Measurements from ENCODE around the gene TOMM22. TPM values are rescaled to one million over a fixed set of nuclear protein-coding genes. Genes with fewer than 3 reads are reported as not detected.
A peak's percentile ranks its signal among the peaks of the same experiment; 100 is the strongest.

Gene TOMM22
- total RNA-seq, 6 experiments from 2014 or later, result 23.2 to 36.8 (median 32.4) TPM

DNA sequence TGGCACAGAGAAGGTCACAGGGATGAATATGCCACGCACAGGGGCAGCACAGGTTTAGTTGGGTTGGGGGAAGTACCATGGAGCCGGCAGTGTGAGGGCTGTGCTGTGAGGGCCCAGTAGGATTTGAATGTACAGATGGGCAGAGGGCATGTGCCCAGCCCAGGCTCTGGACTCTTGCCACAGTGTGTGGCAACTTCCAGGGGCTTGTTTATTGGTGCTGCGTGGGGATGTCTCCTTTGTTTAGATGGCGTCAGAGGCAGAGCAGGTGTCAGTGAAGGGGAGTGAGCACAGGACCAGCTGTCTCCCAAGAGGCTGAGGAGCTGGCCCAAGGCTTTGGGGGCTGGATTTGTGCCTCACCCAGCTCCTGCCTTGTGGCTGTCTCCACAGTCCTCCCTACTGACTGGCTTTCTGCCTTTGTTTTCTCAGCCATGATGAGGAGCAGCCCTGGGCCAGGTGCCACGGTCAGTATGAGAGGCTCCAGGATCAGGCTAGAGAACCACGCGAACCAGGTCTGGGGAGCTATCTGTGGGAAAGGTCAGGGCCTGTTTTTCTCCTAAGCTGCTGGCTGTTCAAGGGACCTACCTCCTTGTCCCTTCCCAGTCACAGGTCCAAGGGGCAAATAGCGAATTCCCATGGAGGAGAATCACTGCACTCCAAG is 52.1 kb downstream of the TOMM22 start:
- intact Hi-C loops (cut with DNase I), result no loop called here

DNA sequence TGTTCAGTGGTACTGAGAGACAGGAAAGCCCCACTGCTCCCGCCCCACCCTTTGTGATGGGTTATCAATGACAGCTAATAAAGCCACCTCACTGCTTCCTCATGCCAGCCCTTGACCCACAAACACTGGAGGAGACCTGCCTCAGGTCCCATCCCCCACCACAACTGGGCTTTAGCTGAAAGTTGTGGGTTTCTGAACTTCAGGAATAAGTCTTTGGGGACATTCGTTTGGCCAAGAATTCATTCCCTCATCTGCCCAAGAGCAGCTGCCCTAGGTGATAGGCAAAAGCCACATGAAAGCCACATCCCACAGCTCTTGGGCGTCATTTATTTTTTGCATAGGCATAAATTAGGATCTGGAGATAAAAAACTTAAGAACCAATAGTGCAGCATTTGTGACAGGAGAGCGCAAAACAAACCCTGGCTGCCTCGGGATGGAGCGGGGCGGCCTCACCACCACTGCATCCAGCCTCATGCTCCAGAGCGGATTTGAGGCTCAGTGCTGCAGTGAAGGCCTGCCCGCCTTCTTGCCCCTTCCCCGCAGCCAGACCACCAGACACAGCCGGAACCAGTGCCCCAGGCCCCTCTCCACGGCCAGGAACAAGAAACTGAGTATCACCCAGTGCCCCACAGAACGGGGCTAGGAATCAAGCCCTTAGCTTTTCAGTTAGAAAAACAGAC is 52.8 kb downstream of the TOMM22 start:
- WGBS (ENCODE audit: insufficient coverage, low coverage, low lambda C conversion rate, missing lambda C conversion rate), result 80% methylated on average over 5 of the region's 13 CpGs
- intact Hi-C loops (cut with DNase I), result no loop called here
- Histone ChIP-seq H3K9me3 (no peaks in the 10 kb centered on the region), H3K36me3 (peaks cover 3 to 54% (median 32%) of the 10 kb centered on the region in 4 donors), H3K4me3 (no peak overlapping the region), H3K27ac (peak overlapping the region; percentile 69 to 96 (median 83)), H3K4me1 (peaks cover 0 to 56% (median 26%) of the 10 kb centered on the region in 4 donors), H3K27me3 (no peaks in the 10 kb centered on the region)
- DNase-seq (peak in 1 of 3 donors; percentile 52), ATAC-seq (peak in 1 of 4 donors; percentile 1)
- TF ChIP-seq POLR2A (IDR thresholded peaks at IDR 0.05), result no peak
- TF ChIP-seq, protein P1, sequence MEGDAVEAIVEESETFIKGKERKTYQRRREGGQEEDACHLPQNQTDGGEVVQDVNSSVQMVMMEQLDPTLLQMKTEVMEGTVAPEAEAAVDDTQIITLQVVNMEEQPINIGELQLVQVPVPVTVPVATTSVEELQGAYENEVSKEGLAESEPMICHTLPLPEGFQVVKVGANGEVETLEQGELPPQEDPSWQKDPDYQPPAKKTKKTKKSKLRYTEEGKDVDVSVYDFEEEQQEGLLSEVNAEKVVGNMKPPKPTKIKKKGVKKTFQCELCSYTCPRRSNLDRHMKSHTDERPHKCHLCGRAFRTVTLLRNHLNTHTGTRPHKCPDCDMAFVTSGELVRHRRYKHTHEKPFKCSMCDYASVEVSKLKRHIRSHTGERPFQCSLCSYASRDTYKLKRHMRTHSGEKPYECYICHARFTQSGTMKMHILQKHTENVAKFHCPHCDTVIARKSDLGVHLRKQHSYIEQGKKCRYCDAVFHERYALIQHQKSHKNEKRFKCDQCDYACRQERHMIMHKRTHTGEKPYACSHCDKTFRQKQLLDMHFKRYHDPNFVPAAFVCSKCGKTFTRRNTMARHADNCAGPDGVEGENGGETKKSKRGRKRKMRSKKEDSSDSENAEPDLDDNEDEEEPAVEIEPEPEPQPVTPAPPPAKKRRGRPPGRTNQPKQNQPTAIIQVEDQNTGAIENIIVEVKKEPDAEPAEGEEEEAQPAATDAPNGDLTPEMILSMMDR (IDR thresholded peaks at IDR 0.05), result no peak

More for the DNA sequence above, 52.1 kb downstream of the TOMM22 start:
- peaks cover 0 to 56% (median 26%) of the 10 kb centered on the region in 4 donors for H3K4me1 ChIP-seq
- H3K36me3 ChIP-seq, result peaks cover 3 to 54% (median 28%) of the 10 kb centered on the region in 4 donors
- H3K27ac ChIP-seq, result peak overlapping the region; percentile 69 to 96 (median 83)
- TF ChIP-seq, protein P1 (IDR thresholded peaks at IDR 0.05), result no peak
- TF ChIP-seq POLR2A (IDR thresholded peaks at IDR 0.05), result peak; percentile 39
- H3K4me3 ChIP-seq, result no peak overlapping the region
- DNase-seq (peak; percentile 80 to 89 (median 86)), ATAC-seq (peak; percentile 61 to 68 (median 65))
- H3K9me3 ChIP-seq, result no peaks in the 10 kb centered on the region
- no peaks in the 10 kb centered on the region for H3K27me3 ChIP-seq
- WGBS (ENCODE audit: insufficient coverage, low coverage, low lambda C conversion rate, missing lambda C conversion rate), result 11% methylated on average over 3 of the region's 8 CpGs

Other genes with a start within 250 kb of the TOMM22 start
- not detected for gene KCNJ4, start 226.8 kb upstream of the TOMM22 start, total RNA-seq
- gene KDELR3, start 213.9 kb upstream of the TOMM22 start, total RNA-seq, result 10 to 100 TPM in 3 of 6 experiments, 1 to 10 TPM in 3; 2.4 to 53.8 (median 12.8) TPM
- gene DDX17, start 175.6 kb upstream of the TOMM22 start, total RNA-seq, result 100 to 1,000 TPM; 128 to 205 (median 184) TPM
- under 1 TPM in 1 of 6 experiments, not detected in 5; 0.55 TPM for gene DMC1, start 111.8 kb upstream of the TOMM22 start, total RNA-seq
- under 1 TPM in 4 of 6 experiments, not detected in 2; 0.02 to 0.20 (median 0.16) TPM for gene FAM227A, start 25.6 kb upstream of the TOMM22 start, total RNA-seq
- gene CBY1, start 25.3 kb upstream of the TOMM22 start, total RNA-seq, result 10 to 100 TPM in 4 of 6 experiments, 1 to 10 TPM in 2; 6.1 to 14.4 (median 11.6) TPM
- 10 to 100 TPM; 13.0 to 32.2 (median 21.7) TPM for gene JOSD1, start 19.0 kb downstream of the TOMM22 start, total RNA-seq
- gene GTPBP1, start 24.0 kb downstream of the TOMM22 start, total RNA-seq, result 10 to 100 TPM; 13.4 to 21.6 (median 16.7) TPM
- gene SUN2, start 74.0 kb downstream of the TOMM22 start, total RNA-seq, result 100 to 1,000 TPM; 104 to 174 (median 144) TPM
- gene DNAL4, start 112.2 kb downstream of the TOMM22 start, total RNA-seq, result 1 to 10 TPM; 2.0 to 6.2 (median 5.1) TPM
- under 1 TPM; 0.18 to 0.68 (median 0.28) TPM for gene NPTXR, start 162.1 kb downstream of the TOMM22 start, total RNA-seq
- gene CBX6, start 190.3 kb downstream of the TOMM22 start, total RNA-seq, result 10 to 100 TPM in 4 of 6 experiments, 1 to 10 TPM in 2; 7.8 to 22.5 (median 12.1) TPM